Neural cell (in vitro differentiated cells): Measurements from ENCODE around the gene KDM1A. TPM values are rescaled to one million over a fixed set of nuclear protein-coding genes. Genes with fewer than 3 reads are reported as not detected.

ENCODE experiments used
- H2AFZ ChIP-seq: fragments of 200-600, 300-800 bp; sonication (generic), shearing (Covaris generic); 2 replicates; pipeline ENCODE4 v1.6.0; 2014; ENCODE audit warnings: low read depth, mild to moderate bottlenecking, antibody characterized with exemption, low read length, moderate library complexity
- H3F3A ChIP-seq: fragments of 200-600 bp; shearing (Covaris generic); 2 replicates; pipeline ENCODE4 v1.6.1; 2016; ENCODE audit warnings: mild to moderate bottlenecking, moderate library complexity, mixed read lengths, antibody characterized with exemption, low read length; ENCODE audit not compliant: insufficient read depth, poor library complexity, severe bottlenecking
- H3K27ac ChIP-seq: fragments of 200-600, 300-800 bp; sonication (generic), shearing (Covaris generic); 2 replicates; pipeline ENCODE4 v1.5.1; 2014; ENCODE audit warnings: mild to moderate bottlenecking, low read length, moderate library complexity
- H3K27me3 ChIP-seq: fragments of 300-800, 200-600 bp; sonication (generic), shearing (Covaris generic); 2 replicates; pipeline ENCODE4 v1.6.0; 2014; ENCODE audit warnings: mild to moderate bottlenecking, low read depth, low read length, moderate library complexity; ENCODE audit not compliant: insufficient read depth
- H3K36me3 ChIP-seq: fragments of 300-800, 200-600 bp; sonication (generic), shearing (Covaris generic); 2 replicates; pipeline ENCODE4 v1.5.1; 2014; ENCODE audit warnings: mild to moderate bottlenecking, antibody characterized with exemption, low read length, moderate library complexity; ENCODE audit not compliant: insufficient read depth
- H3K4me2 ChIP-seq: fragments of 300-800, 200-600 bp; sonication (generic), shearing (Covaris generic); 2 replicates; pipeline ENCODE4 v1.6.0; 2014; ENCODE audit warnings: mild to moderate bottlenecking, low read length
- H3K4me3 ChIP-seq: fragments of 300-800, 200-600 bp; sonication (generic), shearing (Covaris generic); 2 replicates; pipeline ENCODE4 v1.5.1; 2014; ENCODE audit warnings: mild to moderate bottlenecking, low read length, moderate library complexity
- H3K79me2 ChIP-seq: fragments of 200-600 bp; shearing (Covaris generic); replicated peaks from 2 replicates; pipeline ENCODE4 v1.6.0; 2014; ENCODE audit warnings: mild to moderate bottlenecking, low read length, moderate library complexity; ENCODE audit not compliant: insufficient read depth
- H3K9ac ChIP-seq: fragments of 300-800, 200-600 bp; sonication (generic), shearing (Covaris generic); 2 replicates; pipeline ENCODE4 v1.6.1; 2016; ENCODE audit warnings: mild to moderate bottlenecking, low read length, mixed read lengths
- H3K9me2 ChIP-seq: fragments of 200-600 bp; shearing (Covaris generic); 2 replicates; pipeline ENCODE4 v1.6.1; 2016; ENCODE audit warnings: mild to moderate bottlenecking, low read length, mixed read lengths; ENCODE audit not compliant: insufficient read depth
- H3K9me3 ChIP-seq: fragments of 200-600, 300-800 bp; sonication (generic), shearing (Covaris generic); 2 replicates; pipeline ENCODE4 v1.6.1; 2016; ENCODE audit warnings: mild to moderate bottlenecking, mixed run types, low read length, moderate library complexity, mixed read lengths
- H4K20me1 ChIP-seq: fragments of 200-600 bp; shearing (Covaris generic); 2 replicates; pipeline ENCODE4 v1.6.1; 2016; ENCODE audit warnings: mild to moderate bottlenecking, mixed run types; ENCODE audit not compliant: insufficient read depth
- EP300 ChIP-seq: fragments of 450-650 bp; conservative IDR thresholded peaks from 2 replicates; pipeline ENCODE4 v1.6.1; 2014; ENCODE audit warnings: antibody characterized with exemption, mild to moderate bottlenecking, moderate library complexity; ENCODE audit not compliant: poor library complexity, severe bottlenecking
- EZH2 ChIP-seq: fragments of 200-600, 300-800 bp; shearing (Covaris generic), sonication (generic); IDR thresholded peaks from 2 replicates; pipeline ENCODE4 v1.6.1; 2014; ENCODE audit warnings: antibody characterized with exemption, low read length, borderline replicate concordance, mild to moderate bottlenecking; ENCODE audit not compliant: insufficient read depth, poor library complexity, severe bottlenecking
- MXI1 ChIP-seq: fragments of 450-650 bp; conservative IDR thresholded peaks from 2 replicates; pipeline ENCODE4 v1.6.1; 2014; ENCODE audit warnings: antibody characterized with exemption, mild to moderate bottlenecking; ENCODE audit not compliant: poor library complexity, severe bottlenecking
- POLR2AphosphoS5 ChIP-seq: IDR thresholded peaks from 2 replicates; pipeline ENCODE4 v1.6.1; 2012
- RAD21 ChIP-seq: fragments of 450-650 bp; conservative IDR thresholded peaks from 2 replicates; pipeline ENCODE4 v1.6.1; 2014; ENCODE audit warnings: antibody characterized with exemption, mild to moderate bottlenecking, moderate library complexity
- SMC3 ChIP-seq: fragments of 450-650 bp; conservative IDR thresholded peaks from 2 replicates; pipeline ENCODE4 v1.6.1; 2014; ENCODE audit warnings: antibody characterized with exemption, mild to moderate bottlenecking, moderate library complexity; ENCODE audit not compliant: poor library complexity
- TAF1 ChIP-seq: IDR thresholded peaks from 2 replicates; pipeline ENCODE4 v1.6.1; 2012; ENCODE audit warnings: low read depth
- polyA plus RNA-seq: library from polyadenylated mRNA; depleted of rRNA; stranded (reverse); fragments of >200 nt; gene quantifications from 2 replicates; pipeline ENCODE4 v1.2.3, GENCODE V29; 2014
- TF ChIP-seq, protein P1 (sequence below): IDR thresholded peaks from 2 replicates; pipeline ENCODE4 v1.6.1; 2012; ENCODE audit warnings: borderline replicate concordance
- TF ChIP-seq, protein P2 (sequence below): fragments of 450-650 bp; IDR thresholded peaks from 2 replicates; pipeline ENCODE4 v1.5.1; 2014; ENCODE audit warnings: antibody characterized with exemption, mild to moderate bottlenecking, moderate library complexity; ENCODE audit not compliant: poor library complexity, severe bottlenecking

The KDM1A gene
- polyA plus RNA-seq, 1 donor from 2014 or later = 276 TPM

DNA sequence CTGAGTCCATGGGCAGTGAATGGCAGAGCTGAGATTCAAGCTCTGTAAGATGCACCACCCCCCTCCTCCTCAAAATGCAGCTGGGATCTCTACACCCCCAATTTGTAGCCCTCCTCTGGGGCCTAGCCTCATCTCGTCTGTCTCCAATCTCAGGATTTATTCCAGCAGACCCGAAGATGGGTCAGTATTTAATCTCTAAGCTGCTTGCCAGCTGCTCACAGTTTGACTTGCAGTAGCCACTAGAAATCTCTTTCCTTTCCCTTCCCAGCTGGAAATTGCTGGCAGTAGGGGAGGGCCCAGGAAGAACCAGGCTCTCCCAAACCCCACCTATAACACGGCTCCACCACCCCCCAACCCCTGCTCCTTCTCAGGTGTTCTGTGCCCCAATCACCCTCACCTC is 48.1 kb upstream of the KDM1A start:
- Histone ChIP-seq H3K9me3 (peaks cover 6% of the 10 kb centered on the region), H3F3A (no peaks in the 10 kb centered on the region), H3K4me3 (no peak overlapping the region), H3K27me3 (no peaks in the 10 kb centered on the region), H3K4me2 (no peak overlapping the region), H4K20me1 (no peaks in the 10 kb centered on the region), H3K79me2 (no peaks in the 10 kb centered on the region), H2AFZ (no peak overlapping the region), H3K9me2 (no peaks in the 10 kb centered on the region), H3K27ac (no peak overlapping the region), H3K36me3 (no peaks in the 10 kb centered on the region), H3K9ac (no peak overlapping the region)
- TF ChIP-seq, protein P1, sequence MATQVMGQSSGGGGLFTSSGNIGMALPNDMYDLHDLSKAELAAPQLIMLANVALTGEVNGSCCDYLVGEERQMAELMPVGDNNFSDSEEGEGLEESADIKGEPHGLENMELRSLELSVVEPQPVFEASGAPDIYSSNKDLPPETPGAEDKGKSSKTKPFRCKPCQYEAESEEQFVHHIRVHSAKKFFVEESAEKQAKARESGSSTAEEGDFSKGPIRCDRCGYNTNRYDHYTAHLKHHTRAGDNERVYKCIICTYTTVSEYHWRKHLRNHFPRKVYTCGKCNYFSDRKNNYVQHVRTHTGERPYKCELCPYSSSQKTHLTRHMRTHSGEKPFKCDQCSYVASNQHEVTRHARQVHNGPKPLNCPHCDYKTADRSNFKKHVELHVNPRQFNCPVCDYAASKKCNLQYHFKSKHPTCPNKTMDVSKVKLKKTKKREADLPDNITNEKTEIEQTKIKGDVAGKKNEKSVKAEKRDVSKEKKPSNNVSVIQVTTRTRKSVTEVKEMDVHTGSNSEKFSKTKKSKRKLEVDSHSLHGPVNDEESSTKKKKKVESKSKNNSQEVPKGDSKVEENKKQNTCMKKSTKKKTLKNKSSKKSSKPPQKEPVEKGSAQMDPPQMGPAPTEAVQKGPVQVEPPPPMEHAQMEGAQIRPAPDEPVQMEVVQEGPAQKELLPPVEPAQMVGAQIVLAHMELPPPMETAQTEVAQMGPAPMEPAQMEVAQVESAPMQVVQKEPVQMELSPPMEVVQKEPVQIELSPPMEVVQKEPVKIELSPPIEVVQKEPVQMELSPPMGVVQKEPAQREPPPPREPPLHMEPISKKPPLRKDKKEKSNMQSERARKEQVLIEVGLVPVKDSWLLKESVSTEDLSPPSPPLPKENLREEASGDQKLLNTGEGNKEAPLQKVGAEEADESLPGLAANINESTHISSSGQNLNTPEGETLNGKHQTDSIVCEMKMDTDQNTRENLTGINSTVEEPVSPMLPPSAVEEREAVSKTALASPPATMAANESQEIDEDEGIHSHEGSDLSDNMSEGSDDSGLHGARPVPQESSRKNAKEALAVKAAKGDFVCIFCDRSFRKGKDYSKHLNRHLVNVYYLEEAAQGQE = no peak
- TF ChIP-seq EP300 (no peak), TAF1 (no peak), MXI1 (no peak), SMC3 (no peak), EZH2 (no peak), RAD21 (no peak), POLR2AphosphoS5 (no peak)
- TF ChIP-seq, protein P2, sequence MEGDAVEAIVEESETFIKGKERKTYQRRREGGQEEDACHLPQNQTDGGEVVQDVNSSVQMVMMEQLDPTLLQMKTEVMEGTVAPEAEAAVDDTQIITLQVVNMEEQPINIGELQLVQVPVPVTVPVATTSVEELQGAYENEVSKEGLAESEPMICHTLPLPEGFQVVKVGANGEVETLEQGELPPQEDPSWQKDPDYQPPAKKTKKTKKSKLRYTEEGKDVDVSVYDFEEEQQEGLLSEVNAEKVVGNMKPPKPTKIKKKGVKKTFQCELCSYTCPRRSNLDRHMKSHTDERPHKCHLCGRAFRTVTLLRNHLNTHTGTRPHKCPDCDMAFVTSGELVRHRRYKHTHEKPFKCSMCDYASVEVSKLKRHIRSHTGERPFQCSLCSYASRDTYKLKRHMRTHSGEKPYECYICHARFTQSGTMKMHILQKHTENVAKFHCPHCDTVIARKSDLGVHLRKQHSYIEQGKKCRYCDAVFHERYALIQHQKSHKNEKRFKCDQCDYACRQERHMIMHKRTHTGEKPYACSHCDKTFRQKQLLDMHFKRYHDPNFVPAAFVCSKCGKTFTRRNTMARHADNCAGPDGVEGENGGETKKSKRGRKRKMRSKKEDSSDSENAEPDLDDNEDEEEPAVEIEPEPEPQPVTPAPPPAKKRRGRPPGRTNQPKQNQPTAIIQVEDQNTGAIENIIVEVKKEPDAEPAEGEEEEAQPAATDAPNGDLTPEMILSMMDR = no peak

DNA sequence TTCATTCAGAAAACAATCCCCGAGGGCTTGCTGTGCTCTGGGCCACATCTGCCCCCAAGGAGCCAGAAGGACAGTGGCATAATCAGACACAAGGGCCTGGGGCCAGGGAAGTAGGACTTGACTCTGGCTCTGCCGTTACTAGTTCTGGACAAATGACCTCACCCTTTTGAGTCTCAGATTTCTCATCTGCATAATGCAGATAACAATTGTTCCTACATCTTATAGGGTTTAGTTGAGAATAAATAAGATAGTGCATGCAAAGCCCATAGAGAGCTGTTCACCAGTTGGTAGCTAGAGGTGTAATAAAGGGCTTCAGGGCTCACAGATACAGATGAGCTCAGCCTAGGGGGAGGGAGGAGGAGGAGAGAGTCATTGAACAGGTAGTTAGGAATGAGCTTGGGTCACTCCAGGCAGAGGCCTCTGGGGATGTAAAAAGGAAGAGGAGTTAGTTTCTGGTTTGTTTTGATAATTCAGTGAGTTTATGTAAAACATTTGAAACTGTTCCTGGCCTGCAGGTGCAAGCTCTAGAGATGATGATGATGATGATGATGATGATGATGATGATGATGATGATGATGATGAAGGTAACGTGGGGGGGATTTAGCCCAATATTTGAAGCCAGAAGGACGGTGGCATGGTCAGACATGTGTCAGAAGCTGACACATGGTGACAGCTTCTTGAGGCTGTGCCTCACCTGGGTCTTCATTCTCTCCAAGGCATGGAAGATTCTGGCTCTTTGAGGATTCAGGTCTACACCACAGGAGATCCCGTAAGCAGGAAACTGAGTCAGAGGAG is 47.5 kb upstream of the KDM1A start:
- Histone ChIP-seq H3K9me2 (no peaks in the 10 kb centered on the region), H3K4me3 (no peak overlapping the region), H2AFZ (no peak overlapping the region), H3F3A (no peaks in the 10 kb centered on the region), H3K9ac (no peak overlapping the region), H3K36me3 (no peaks in the 10 kb centered on the region), H3K27ac (no peak overlapping the region), H3K79me2 (no peaks in the 10 kb centered on the region), H4K20me1 (no peaks in the 10 kb centered on the region), H3K9me3 (no peaks in the 10 kb centered on the region), H3K4me2 (no peak overlapping the region), H3K27me3 (no peaks in the 10 kb centered on the region)
- TF ChIP-seq EZH2 (no peak), EP300 (no peak), SMC3 (no peak), RAD21 (no peak), POLR2AphosphoS5 (no peak), MXI1 (no peak), TAF1 (no peak)
- TF ChIP-seq, protein P2 = no peak
- TF ChIP-seq, protein P1 = no peak
